Tibial nerve (tissue), 4 donors: ENCODE results near the gene TRPC6.

ENCODE experiments used
- CTCF ChIP-seq, 5 experiments: fragments of 200-600 bp in 3 of 5; fragments of 450-650 bp in 2 of 5; sonication (generic) in 3 of 5; IDR thresholded peaks; one replicate each; pipeline ENCODE4 v1.5.1; 2016 to 2019; ENCODE audit warnings: antibody characterized with exemption in 5 of 5, mild to moderate bottlenecking in 3 of 5, moderate library complexity in 2 of 5
- EP300 ChIP-seq, 2 donors: sonication (generic); formaldehyde crosslinking; IDR thresholded peaks; one replicate each; pipeline ENCODE4 v1.6.1; 2017; ENCODE audit warnings: antibody characterized with exemption in 2 of 2, mild to moderate bottlenecking in 1 of 2
- POLR2A ChIP-seq, 2 donors: fragments of 450-650 bp; IDR thresholded peaks; one replicate each; pipeline ENCODE4 v1.6.1; 2017; ENCODE audit warnings: antibody characterized with exemption in 2 of 2, mild to moderate bottlenecking in 2 of 2, moderate library complexity in 2 of 2

- TF ChIP-seq POLR2A (IDR thresholded peaks at IDR 0.05) (no peak), CTCF (IDR thresholded peaks at IDR 0.05) (no peak), EP300 (IDR thresholded peaks at IDR 0.05) (no peak)
Observed at GRCh38 chr11:101474666-101475065, 109.1 kb downstream of the TRPC6 start.
